HEK293 (cell line): ENCODE results near the gene NIP7.

Source experiments
- PRDM6 ChIP-seq: fragments of 450-650 bp; formaldehyde crosslinking; IDR thresholded peaks from 2 replicates; pipeline ENCODE4 v1.5.1; 2017; ENCODE audit warnings: missing biosample characterization, missing genetic modification characterization
- TRIM28 ChIP-seq: IDR thresholded peaks from 2 replicates; pipeline ENCODE4 v1.6.1; 2011; ENCODE audit warnings: low read length, control low read depth, borderline replicate concordance
- ZNF133 ChIP-seq: fragments of 450-650 bp; formaldehyde crosslinking; IDR thresholded peaks from 2 replicates; pipeline ENCODE4 v1.5.1; 2016; ENCODE audit warnings: missing biosample characterization, missing genetic modification characterization
- ZNF670 ChIP-seq: fragments of 450-650 bp; formaldehyde crosslinking; IDR thresholded peaks from 2 replicates; pipeline ENCODE4 v1.5.1; 2016; ENCODE audit warnings: missing biosample characterization, missing genetic modification characterization, low read depth
- TF ChIP-seq, protein P1 (sequence below): fragments of 450-650 bp; formaldehyde crosslinking; IDR thresholded peaks from 2 replicates; pipeline ENCODE4 v1.5.1; 2016; ENCODE audit warnings: missing biosample characterization, missing genetic modification characterization

DNA sequence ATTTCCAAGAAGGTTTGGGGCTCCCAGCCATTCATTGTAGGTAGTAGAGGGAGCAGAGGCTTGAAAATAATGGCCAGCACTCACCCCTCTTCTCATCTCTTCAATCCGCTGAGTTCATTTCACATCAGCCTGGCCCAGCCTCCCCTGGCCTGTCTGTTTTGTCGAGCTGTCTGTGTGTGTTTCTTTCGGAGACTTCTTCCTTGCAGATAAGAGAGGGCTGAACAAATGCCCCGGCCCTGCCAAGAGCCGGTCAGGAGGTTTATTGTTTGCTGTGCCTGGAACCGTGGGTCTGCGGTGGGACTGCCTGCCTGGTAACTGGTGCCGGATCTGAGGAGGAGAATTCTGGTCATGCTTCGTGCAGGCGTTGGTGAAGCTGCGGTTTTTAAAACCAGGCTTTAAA, 25.0 kb upstream of the NIP7 start:
- TF ChIP-seq, protein P1, sequence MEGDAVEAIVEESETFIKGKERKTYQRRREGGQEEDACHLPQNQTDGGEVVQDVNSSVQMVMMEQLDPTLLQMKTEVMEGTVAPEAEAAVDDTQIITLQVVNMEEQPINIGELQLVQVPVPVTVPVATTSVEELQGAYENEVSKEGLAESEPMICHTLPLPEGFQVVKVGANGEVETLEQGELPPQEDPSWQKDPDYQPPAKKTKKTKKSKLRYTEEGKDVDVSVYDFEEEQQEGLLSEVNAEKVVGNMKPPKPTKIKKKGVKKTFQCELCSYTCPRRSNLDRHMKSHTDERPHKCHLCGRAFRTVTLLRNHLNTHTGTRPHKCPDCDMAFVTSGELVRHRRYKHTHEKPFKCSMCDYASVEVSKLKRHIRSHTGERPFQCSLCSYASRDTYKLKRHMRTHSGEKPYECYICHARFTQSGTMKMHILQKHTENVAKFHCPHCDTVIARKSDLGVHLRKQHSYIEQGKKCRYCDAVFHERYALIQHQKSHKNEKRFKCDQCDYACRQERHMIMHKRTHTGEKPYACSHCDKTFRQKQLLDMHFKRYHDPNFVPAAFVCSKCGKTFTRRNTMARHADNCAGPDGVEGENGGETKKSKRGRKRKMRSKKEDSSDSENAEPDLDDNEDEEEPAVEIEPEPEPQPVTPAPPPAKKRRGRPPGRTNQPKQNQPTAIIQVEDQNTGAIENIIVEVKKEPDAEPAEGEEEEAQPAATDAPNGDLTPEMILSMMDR (tag by site-specific recombination) = no peak
- TF ChIP-seq TRIM28 = no peak
- TF ChIP-seq PRDM6 (tag by site-specific recombination) = no peak
- no peak for TF ChIP-seq ZNF670 (tag by site-specific recombination)
- no peak for TF ChIP-seq ZNF133
